DMS53 treated with DMSO at 0.1 percent for 48 hours (cell line): ENCODE results near the gene AURKAIP1.
A peak's percentile ranks its signal among the peaks of the same experiment; 100 is the strongest.
"Not testable (repeated sequence)": the region's sequence is repeated elsewhere in the genome, so short reads cannot be mapped to it uniquely, and the experiment has no call there.

Source experiments
- DNase-seq: peaks from one replicate; lab custom pipeline; 2025; ENCODE audit not compliant: unreplicated experiment; lab: John Stamatoyannopoulos, UW

AURKAIP1 gene

GRCh38 chr1:1406821-1407635 is 32.0 kb upstream of the AURKAIP1 start, which contains the start of gene MRPL20:
Gene MRPL20, minus strand, starts transcription at chr1:1407293. Its CDS starts 76 bp downstream, at chr1:1407217.
- peak; percentile 82 for DNase-seq

GRCh38 chr1:1406101-1406820 is 31.3 kb upstream of the AURKAIP1 start:
- no peak for DNase-seq

GRCh38 chr1:1403653-1404052 is 28.6 kb upstream of the AURKAIP1 start:
- no peak for DNase-seq

- DNase-seq: not testable (repeated sequence)
These were observed 27.9 kb upstream of the AURKAIP1 start for GRCh38 chr1:1402901-1403392.

- no peak for DNase-seq
These were observed 27.3 kb upstream of the AURKAIP1 start for GRCh38 chr1:1402072-1402900.

- DNase-seq: no peak
These were observed 26.5 kb upstream of the AURKAIP1 start for GRCh38 chr1:1401457-1402010.

GRCh38 chr1:1400576-1401456 is 25.8 kb upstream of the AURKAIP1 start:
- no peak for DNase-seq

GRCh38 chr1:1399872-1400575 is 25.0 kb upstream of the AURKAIP1 start:
- no peak for DNase-seq

GRCh38 chr1:1399187-1399871 is 24.3 kb upstream of the AURKAIP1 start, which contains the start of gene CCNL2:
Gene CCNL2, minus strand, starts transcription at chr1:1399335. Its CDS starts 29 bp downstream, at chr1:1399306.
- peak; percentile 94 for DNase-seq

GRCh38 chr1:1398677-1399186 is 23.7 kb upstream of the AURKAIP1 start:
- no peak for DNase-seq

GRCh38 chr1:1397839-1398523 is 23.0 kb upstream of the AURKAIP1 start:
- DNase-seq: no peak

GRCh38 chr1:1395166-1395565 is 20.2 kb upstream of the AURKAIP1 start:
- no peak for DNase-seq

GRCh38 chr1:1394116-1394515 is 19.1 kb upstream of the AURKAIP1 start:
- no peak for DNase-seq

GRCh38 chr1:1393428-1393827 is 18.4 kb upstream of the AURKAIP1 start:
- DNase-seq: no peak

GRCh38 chr1:1393014-1393413 is 18.0 kb upstream of the AURKAIP1 start:
- DNase-seq: no peak

GRCh38 chr1:1391225-1391624 is 16.2 kb upstream of the AURKAIP1 start:
- no peak for DNase-seq

GRCh38 chr1:1390675-1391074 is 15.7 kb upstream of the AURKAIP1 start:
- no peak for DNase-seq

- DNase-seq: no peak
These were observed 13.1 kb upstream of the AURKAIP1 start for GRCh38 chr1:1388078-1388472.
